Glomerular visceral epithelial cell (primary cell): ENCODE results near the gene CFAP77.

Experiments
- DNase-seq: peaks from one replicate; pipeline ENCODE4 v3.0.0-alpha.2; 2016; ENCODE audit errors: extremely low spot score

Gene CFAP77

GRCh38 chr9:132516911-132517310, 106.9 kb downstream of the CFAP77 start:
- DNase-seq, result no peak

DNA sequence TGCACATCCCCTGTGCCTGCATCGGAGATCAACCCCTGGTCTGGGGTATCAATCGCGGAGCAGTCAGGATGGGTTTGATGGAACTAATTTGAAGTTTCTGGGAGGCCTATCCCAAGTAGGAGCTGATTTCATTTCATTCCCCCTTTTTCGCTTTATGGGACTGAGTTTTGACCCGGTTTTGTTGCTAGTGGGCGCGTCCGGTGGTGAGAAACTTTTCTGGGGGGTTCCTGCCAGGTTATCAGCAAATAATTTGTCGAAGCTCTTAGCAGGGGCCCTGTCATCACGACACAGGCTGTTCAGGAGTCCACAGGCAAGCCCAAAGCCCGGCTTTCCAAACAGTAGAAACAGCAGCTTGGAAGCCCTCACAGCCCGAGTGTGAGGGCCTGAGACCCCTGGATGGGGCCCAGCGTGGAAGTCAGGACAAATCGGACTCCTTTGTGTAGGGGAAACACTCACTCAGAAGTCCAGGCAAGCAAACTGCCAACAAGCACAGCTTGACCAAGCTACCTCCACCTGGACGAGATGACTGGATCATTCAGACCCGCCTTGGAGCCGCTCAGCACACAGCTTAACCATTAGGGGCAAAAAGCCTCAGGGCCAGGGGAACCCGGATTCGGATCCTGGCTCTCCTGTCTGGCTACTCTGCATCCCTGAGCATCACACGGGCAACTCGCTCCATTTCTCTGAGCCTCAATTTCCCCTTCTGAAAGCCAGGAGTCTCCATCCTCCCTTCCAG, 108.0 kb downstream of the CFAP77 start:
- no peak for DNase-seq

DNA sequence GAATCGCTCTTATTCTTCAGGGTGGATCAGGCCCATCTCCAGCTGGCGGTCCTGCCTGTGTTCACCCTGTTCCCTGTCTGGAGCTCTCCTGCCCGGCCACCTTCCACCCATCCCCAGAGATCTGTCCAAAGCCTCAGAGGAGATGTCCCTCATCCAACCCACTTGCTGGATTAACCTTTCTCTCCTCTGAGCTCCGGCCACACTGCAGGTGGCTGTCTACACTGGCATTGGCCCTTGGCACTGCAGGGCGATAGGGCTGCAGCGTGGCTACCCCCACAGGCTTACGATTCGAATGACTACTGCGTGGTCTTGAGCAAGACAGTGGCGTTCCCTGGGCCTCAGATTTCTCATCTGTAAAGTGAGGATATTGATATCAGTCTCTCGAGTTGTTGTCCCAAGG, 108.6 kb downstream of the CFAP77 start:
- DNase-seq, result no peak

DNA sequence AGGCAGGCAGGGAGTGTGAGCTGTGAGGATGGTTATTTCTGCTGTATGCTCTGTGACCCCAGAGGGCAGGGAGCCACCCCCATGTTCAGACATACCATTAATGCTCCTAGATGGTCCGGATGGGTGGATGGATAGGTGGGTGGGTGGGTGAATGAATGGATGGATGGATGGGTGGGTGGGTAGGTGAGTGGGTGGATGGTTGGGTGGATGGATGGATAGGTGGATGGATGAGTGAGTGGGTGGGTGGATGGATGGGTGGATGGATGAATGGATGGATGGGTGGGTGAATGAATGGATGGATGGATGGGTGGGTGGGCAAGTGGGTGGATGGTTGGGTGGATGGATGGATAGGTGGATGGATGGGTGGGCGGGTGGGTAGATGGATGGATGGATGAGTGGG, 109.0 kb downstream of the CFAP77 start:
- no peak for DNase-seq

GRCh38 chr9:132520612-132521011, 110.6 kb downstream of the CFAP77 start:
- no peak for DNase-seq

GRCh38 chr9:132525308-132526023, 115.5 kb downstream of the CFAP77 start:
- DNase-seq, result no peak

GRCh38 chr9:132531195-132531594, 121.2 kb downstream of the CFAP77 start:
- DNase-seq, result no peak

GRCh38 chr9:132531710-132532570, 121.9 kb downstream of the CFAP77 start:
- DNase-seq, result no peak

DNA sequence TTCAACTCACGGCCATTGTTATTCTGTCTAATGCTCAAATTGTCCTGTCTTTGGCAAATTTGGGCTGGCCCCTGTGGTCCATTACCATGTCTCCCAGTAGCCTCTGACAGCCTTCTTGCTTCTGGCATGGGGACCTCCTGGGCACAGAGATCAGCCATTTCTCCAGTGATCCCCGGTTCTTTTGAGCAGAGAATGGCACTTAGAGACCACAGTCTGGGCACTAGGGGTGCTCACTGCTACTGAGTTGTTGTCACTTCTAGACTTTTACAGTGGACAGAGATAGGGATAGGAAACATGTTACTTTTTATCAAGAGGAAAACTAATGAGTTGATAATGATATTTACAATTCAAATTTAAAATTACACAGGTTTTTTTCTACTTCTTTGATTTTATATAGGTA, 124.8 kb downstream of the CFAP77 start:
- DNase-seq, result no peak

DNA sequence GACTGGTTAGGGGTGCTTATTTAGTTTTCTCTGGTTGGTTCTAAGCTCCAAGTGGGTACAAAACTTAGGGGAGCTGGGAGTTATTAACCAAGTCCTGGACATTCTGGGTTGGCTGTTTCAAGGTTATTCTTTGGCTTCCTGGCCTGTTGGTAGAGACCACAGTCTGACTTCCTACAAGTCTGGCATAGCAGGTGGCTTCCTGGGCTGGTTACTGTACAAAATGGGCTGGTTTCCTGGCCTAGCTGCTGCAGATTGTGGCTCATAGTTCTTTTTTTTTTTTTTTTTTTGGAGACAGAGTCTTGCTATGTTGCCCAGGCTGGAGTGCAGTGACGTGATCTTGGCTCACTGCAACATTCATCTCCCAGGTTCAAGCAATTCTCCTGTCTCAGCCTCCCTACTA, 126.1 kb downstream of the CFAP77 start:
- DNase-seq, result no peak

GRCh38 chr9:132537352-132537751, 127.3 kb downstream of the CFAP77 start:
- DNase-seq, result no peak

DNA sequence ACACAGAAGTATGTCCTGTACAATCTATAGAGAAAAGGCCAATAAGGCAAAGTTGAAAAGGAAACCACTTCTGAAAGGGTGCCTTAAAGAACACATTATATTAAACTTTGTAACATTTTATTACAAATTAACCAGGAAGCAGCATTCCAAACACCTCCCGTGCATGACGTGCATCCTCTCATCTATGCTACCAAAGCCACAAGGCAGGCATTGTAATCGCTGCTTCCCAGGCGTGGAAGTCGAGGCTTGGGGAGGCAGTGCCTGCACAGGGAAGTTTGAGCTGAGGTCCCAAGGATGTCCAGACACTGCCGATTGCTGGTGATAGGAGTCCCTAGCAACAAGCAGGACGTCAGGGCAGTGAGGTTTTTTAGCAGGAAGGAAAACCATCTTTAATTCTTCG, 128.1 kb downstream of the CFAP77 start:
- peak; percentile 58 for DNase-seq

DNA sequence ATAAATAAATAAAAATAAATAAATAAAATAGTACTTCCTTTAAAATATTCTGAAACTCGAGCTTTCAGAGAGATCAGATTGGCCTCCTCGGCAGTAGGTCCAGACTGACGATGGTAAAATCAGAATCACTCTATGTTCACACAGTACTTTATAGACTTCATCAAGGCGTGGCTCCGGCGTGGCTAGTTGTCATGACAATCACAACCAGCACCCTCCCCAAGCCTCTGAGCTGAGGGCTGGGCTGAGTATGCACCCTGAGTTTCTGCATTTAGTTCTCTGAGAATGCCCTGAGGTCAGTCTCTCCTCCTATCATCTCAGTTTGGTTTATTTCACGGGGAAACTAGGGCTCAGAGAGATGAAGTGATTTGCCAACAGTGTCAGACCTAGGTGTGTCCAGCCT, 129.1 kb downstream of the CFAP77 start:
- no peak for DNase-seq

DNA sequence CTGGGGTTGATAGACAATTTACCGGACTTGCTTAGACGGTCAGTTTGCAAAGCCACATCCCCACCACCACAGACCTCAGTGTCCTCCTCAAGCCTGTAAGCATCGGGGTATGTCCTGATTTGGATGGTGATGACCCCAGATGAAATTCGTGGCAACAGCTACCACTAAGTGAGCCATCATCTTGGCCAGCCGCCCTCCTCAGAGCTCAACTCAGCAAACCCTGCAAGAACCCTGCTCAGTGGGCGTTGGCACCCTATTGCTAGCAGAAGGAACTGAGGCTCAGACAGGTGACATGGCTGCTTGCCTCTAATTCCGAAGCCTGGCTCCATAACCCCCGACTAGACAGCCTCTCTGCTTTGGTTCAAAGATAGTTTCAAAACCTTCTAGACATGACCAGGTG, 131.0 kb downstream of the CFAP77 start:
- DNase-seq, result no peak

DNA sequence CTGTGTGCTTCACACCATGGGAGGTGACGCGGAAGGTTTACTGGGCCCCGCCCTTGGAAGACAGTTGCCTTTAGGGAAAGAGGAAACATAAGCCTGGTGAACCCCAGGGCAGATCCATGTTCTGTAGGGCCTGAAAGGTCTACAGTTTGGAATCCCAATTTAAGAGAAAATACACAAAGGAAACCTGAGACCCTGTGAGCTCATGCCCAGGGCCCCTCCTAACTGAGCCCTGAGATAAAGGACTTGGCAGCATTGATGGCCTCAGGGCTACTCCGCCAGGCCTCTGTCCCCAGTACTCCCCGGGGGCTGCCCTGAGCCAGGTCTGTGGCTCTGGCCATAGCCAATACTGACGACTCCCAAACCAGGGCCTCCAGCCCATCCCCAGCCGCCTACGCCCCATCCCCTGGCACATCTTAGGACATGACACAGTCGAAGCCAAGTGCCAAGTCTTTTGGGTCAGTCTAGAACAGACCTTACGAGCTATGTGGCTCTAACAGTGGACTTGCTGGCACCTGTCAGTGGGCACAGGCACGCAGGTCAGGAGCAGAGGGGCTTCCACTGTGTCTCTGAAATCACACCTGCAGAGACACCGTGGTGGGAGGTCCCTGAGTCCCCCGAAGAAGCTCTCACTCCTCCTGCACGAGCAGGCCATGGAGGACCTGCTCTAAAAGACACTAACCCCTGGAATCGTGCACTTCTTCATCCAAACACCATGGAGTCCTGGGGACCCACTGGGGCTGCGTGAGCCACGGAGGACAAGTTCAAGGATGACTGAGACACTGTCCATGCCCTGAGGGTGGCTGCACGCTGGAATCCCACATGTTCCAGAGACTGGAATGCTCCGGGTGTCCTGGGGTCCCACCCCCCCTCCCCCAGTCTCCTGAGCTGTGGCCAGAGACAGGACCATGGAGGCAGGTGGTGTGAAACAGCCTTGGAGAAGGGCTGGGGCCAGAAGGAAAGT, 132.1 kb downstream of the CFAP77 start:
- DNase-seq, result no peak

DNA sequence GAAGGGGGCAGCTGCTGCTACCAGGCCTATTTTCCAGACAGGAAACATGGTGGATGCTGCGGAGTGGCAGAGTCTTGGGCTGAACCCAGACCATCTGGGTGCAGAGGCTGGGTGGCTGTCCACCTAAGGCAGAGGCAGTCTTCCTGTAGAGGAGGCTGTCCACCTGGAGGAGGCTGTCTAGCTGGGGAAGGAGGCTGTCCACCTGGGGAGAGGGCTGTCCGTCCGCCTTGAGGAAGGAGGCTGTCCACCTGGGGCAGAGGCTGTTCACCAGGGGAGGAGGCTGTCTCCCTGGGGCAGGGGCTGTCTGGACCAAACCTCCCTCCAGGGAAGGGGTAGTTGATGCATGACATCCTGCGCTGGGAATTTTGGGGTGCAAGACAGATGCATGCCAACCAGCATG, 133.2 kb downstream of the CFAP77 start:
- no peak for DNase-seq

- no peak for DNase-seq
Measured at GRCh38 chr9:132543960-132544359, 133.9 kb downstream of the CFAP77 start.

GRCh38 chr9:132545578-132545977, 135.6 kb downstream of the CFAP77 start:
- DNase-seq, result no peak

GRCh38 chr9:132546148-132547051, 136.4 kb downstream of the CFAP77 start:
- DNase-seq, result peak; percentile 14

- DNase-seq, result no peak
Measured at GRCh38 chr9:132547052-132547431, 137.0 kb downstream of the CFAP77 start.
